Endodermal cell (in vitro differentiated cells): ENCODE data around the gene PTPRE. TPM values are rescaled to one million over a fixed set of nuclear protein-coding genes. Genes with fewer than 3 reads are reported as not detected.

Experiments
- DNase-seq: peaks from one replicate; pipeline ENCODE4 v3.0.0-alpha.2; 2017
- H3K27ac ChIP-seq: 2 replicates; pipeline ENCODE4 v1.5.1; 2013; ENCODE audit warnings: mild to moderate bottlenecking, low read depth, low read length, moderate library complexity
- H3K27me3 ChIP-seq: 2 replicates; pipeline ENCODE4 v1.6.1; 2013; ENCODE audit warnings: mild to moderate bottlenecking, low read length, moderate library complexity; ENCODE audit not compliant: insufficient read depth, control insufficient read depth, poor library complexity, severe bottlenecking
- H3K36me3 ChIP-seq: 2 replicates; pipeline ENCODE4 v1.7.0; 2013; ENCODE audit warnings: mild to moderate bottlenecking, low read length, moderate library complexity; ENCODE audit not compliant: control insufficient read depth, insufficient read depth
- H3K4me1 ChIP-seq: one replicate; pipeline ENCODE4 v1.7.0; 2013; ENCODE audit warnings: low read length; ENCODE audit not compliant: control insufficient read depth, insufficient read depth
- H3K4me3 ChIP-seq: 2 replicates; pipeline ENCODE4 v1.5.1; 2013; ENCODE audit warnings: mild to moderate bottlenecking, low read length, moderate library complexity
- H3K9ac ChIP-seq: 2 replicates; pipeline ENCODE4 v1.6.1; 2013; ENCODE audit warnings: mild to moderate bottlenecking, low read length, moderate library complexity; ENCODE audit not compliant: poor library complexity, severe bottlenecking; ENCODE audit errors: extremely low read depth
- H3K9me3 ChIP-seq: 2 replicates; pipeline ENCODE4 v1.6.1; 2013; ENCODE audit warnings: mild to moderate bottlenecking, low read length, moderate library complexity; ENCODE audit not compliant: control insufficient read depth
- H3K27ac Mint-ChIP-seq: 2 replicates; pipeline ENCODE4 v1.8.0; 2020; ENCODE audit warnings: mixed read lengths
- H3K27me3 Mint-ChIP-seq: 2 replicates; pipeline ENCODE4 v1.8.0; 2021; ENCODE audit warnings: mild to moderate bottlenecking, mixed read lengths; ENCODE audit not compliant: insufficient read depth
- H3K36me3 Mint-ChIP-seq: 2 replicates; pipeline ENCODE4 v1.8.0; 2020; ENCODE audit warnings: low read depth, mixed read lengths
- H3K4me1 Mint-ChIP-seq: 2 replicates; pipeline ENCODE4 v1.8.0; 2020; ENCODE audit warnings: mixed read lengths
- H3K4me3 Mint-ChIP-seq: 2 replicates; pipeline ENCODE4 v1.8.0; 2020; ENCODE audit warnings: mild to moderate bottlenecking, moderate library complexity, mixed read lengths
- H3K9me3 Mint-ChIP-seq: 2 replicates; pipeline ENCODE4 v1.8.0; 2020; ENCODE audit warnings: mild to moderate bottlenecking, mixed read lengths
- CTCF ChIP-seq: fragments of 200-600 bp; sonication (generic); conservative IDR thresholded peaks from 2 replicates; pipeline ENCODE4 v1.5.0; 2021; ENCODE audit warnings: antibody characterized with exemption, mild to moderate bottlenecking
- WGBS, 2 experiments: methylation state at CpG; one replicate each; pipeline versions ENCODE4 v1.1.5 to v1.1.7; 2013; ENCODE audit warnings: missing lambda C conversion rate in 2 of 2, mixed read lengths in 1 of 2; ENCODE audit not compliant: insufficient coverage in 1 of 2, insufficient read length in 1 of 2; 5-methylcytosine and 5-hydroxymethylcytosine counted together
- total RNA-seq, 2 donors: library from RNA; stranded (reverse); fragmentation: NEBNext Ultra II Directional in 1 of 2; extraction: Animal tissue kit (Norgen Biotek cat#: 25700) in 1 of 2; gene quantifications; 2 replicates in 1 of 2; 3 replicates in 1 of 2; pipeline ENCODE4 v1.2.1, GENCODE V29; 2021

PTPRE gene
- total RNA-seq, 2 donors from 2014 or later = 0.75 to 3.0 TPM

- no peak for TF ChIP-seq CTCF
- H3K9me3 Mint-ChIP-seq = no peaks in the 10 kb centered on the region
- H3K27ac Mint-ChIP-seq = no peak overlapping the region
- H3K9me3 ChIP-seq = no peaks in the 10 kb centered on the region
- no peak overlapping the region for H3K4me3 Mint-ChIP-seq
- 85 to 88% methylated on average over 10 to 13 of the region's 13 CpGs for WGBS, 2 experiments
- H3K27me3 Mint-ChIP-seq = peaks cover 3% of the 10 kb centered on the region
- no peaks in the 10 kb centered on the region for H3K36me3 ChIP-seq
- H3K36me3 Mint-ChIP-seq = no peaks in the 10 kb centered on the region
- no peaks in the 10 kb centered on the region for H3K4me1 ChIP-seq
- H3K4me3 ChIP-seq = no peak overlapping the region
- no peaks in the 10 kb centered on the region for H3K27me3 ChIP-seq
- H3K9ac ChIP-seq = no peak overlapping the region
- H3K27ac ChIP-seq = no peak overlapping the region
- H3K4me1 Mint-ChIP-seq = peaks cover 15% of the 10 kb centered on the region
- peak; percentile 41 for DNase-seq
Measured at GRCh38 chr10:128080231-128080630, 173.3 kb downstream of the PTPRE start.

GRCh38 chr10:128080641-128081040 is 173.7 kb downstream of the PTPRE start:
- H3K4me3 ChIP-seq = no peak overlapping the region
- H3K36me3 Mint-ChIP-seq = no peaks in the 10 kb centered on the region
- 94 to 95% methylated on average over 7 to 8 of the region's 8 CpGs for WGBS, 2 experiments
- no peaks in the 10 kb centered on the region for H3K4me1 ChIP-seq
- H3K27me3 ChIP-seq = no peaks in the 10 kb centered on the region
- H3K9me3 ChIP-seq = no peaks in the 10 kb centered on the region
- no peak overlapping the region for H3K9ac ChIP-seq
- TF ChIP-seq CTCF = no peak
- peak; percentile 33 for DNase-seq
- H3K4me3 Mint-ChIP-seq = no peak overlapping the region
- H3K27ac ChIP-seq = no peak overlapping the region
- no peak overlapping the region for H3K27ac Mint-ChIP-seq
- H3K4me1 Mint-ChIP-seq = peaks cover 17% of the 10 kb centered on the region
- peaks cover 3% of the 10 kb centered on the region for H3K27me3 Mint-ChIP-seq
- no peaks in the 10 kb centered on the region for H3K9me3 Mint-ChIP-seq
- H3K36me3 ChIP-seq = no peaks in the 10 kb centered on the region

- Mint-ChIP-seq H3K4me1 (peaks cover 21% of the 10 kb centered on the region), H3K36me3 (no peaks in the 10 kb centered on the region), H3K4me3 (no peak overlapping the region), H3K27me3 (peaks cover 3% of the 10 kb centered on the region), H3K27ac (no peak overlapping the region), H3K9me3 (no peaks in the 10 kb centered on the region)
- Histone ChIP-seq H3K9me3 (no peaks in the 10 kb centered on the region), H3K9ac (no peak overlapping the region), H3K4me3 (no peak overlapping the region), H3K27me3 (no peaks in the 10 kb centered on the region), H3K4me1 (no peaks in the 10 kb centered on the region), H3K36me3 (no peaks in the 10 kb centered on the region), H3K27ac (no peak overlapping the region)
- WGBS, 2 experiments = 95 to 96% methylated on average over 4 of the region's 4 CpGs
- DNase-seq = peak; percentile 20
- no peak for TF ChIP-seq CTCF
Measured at GRCh38 chr10:128081222-128081621, 174.3 kb downstream of the PTPRE start.
